ENCODE results near the gene SERPINE1.

SERPINE1 gene

GRCh38 chr7:101085162-101085964 lies 41.5 kb upstream of the SERPINE1 start, which contains the start of gene TRIM56:
Gene TRIM56 (plus strand): TSS chr7:101085481. CDS start chr7:101087313, 1,832 bp downstream.
- Histone ChIP-seq H3K36me3 (ENCODE audit: control insufficient read depth in 2 of 2, insufficient read depth in 1 of 2, low read length in 2 of 2) (peaks cover 0 to 27% of the 10 kb centered on the region in 2 experiments; a peak in 1 of 3 replicates), H3K4me3 (ENCODE audit: low read depth, low read length) (peak within 1 kb of the TSS; percentile 63), H3K9me3 (ENCODE audit: control insufficient read depth, insufficient read depth, low read depth, low read length) (no peaks in the 10 kb centered on the region), H3K4me1 (ENCODE audit: control insufficient read depth, insufficient read depth, low read length) (0 out of 2 replicates have a peak, but pooled peaks cover 2% of the 10 kb centered on the region), H3K27ac (ENCODE audit: extremely low read depth, low read depth, low read length) (peak within 1 kb of the TSS; percentile 77)
- ChIA-PET POLR2A (interaction anchor here (0.6 to 1.7 kb wide), 13 partner anchors 11 to 1291 kb away, joined by 3 to 7 read pairs (median 4); partner anchors contain the start of genes PLOD3, SRRT, UFSP1 and ZNHIT1), CTCF (interaction anchor here (0.6 to 2.7 kb wide), 12 partner anchors 8 to 474 kb away, joined by 3 to 18 read pairs (median 4); partner anchors contain the start of genes FIS1 and SERPINE1)
- TF ChIP-seq ZNF660 (tag by site-specific recombination; IDR thresholded peaks at IDR 0.05) = no peak
- peak; percentile 79 for TF ChIP-seq ZXDB (tag by site-specific recombination; IDR thresholded peaks at IDR 0.05)
- no peak for TF ChIP-seq BCL6B (tag by site-specific recombination; IDR thresholded peaks at IDR 0.05)
- TF ChIP-seq PRDM10 (tag by site-specific recombination; IDR thresholded peaks at IDR 0.05) = peak; percentile 49
- TF ChIP-seq KLF9 (tag by site-specific recombination; IDR thresholded peaks at IDR 0.05; ENCODE audit: low read depth) = peak; percentile 73
- TF ChIP-seq ZNF223 (tag by site-specific recombination; IDR thresholded peaks at IDR 0.05) = no peak
- no peak; the same call in 1 of the 2 replicates for TF ChIP-seq IKZF3 (tag by site-specific recombination; IDR thresholded peaks at IDR 0.05)
- TF ChIP-seq ZNF654 (tag by site-specific recombination; IDR thresholded peaks at IDR 0.05; ENCODE audit: low read depth) = no peak
- no peak for TF ChIP-seq ZBTB10 (tag by site-specific recombination; IDR thresholded peaks at IDR 0.05)
- no peak for TF ChIP-seq ZNF555 (tag by site-specific recombination; conservative IDR thresholded peaks at IDR 0.05)
- no peak for TF ChIP-seq ZNF624 (tag by site-specific recombination; IDR thresholded peaks at IDR 0.05)
- no peak for TF ChIP-seq OVOL3 (tag by site-specific recombination; IDR thresholded peaks at IDR 0.05)
- no peak for TF ChIP-seq ZNF473 (tag by site-specific recombination; IDR thresholded peaks at IDR 0.05)
- no peak for TF ChIP-seq ZBTB6 (tag by site-specific recombination; IDR thresholded peaks at IDR 0.05)
- TF ChIP-seq ZNF433 (tag by site-specific recombination; IDR thresholded peaks at IDR 0.05; ENCODE audit: low read depth) = no peak
- peak; percentile 80 for TF ChIP-seq PRDM1 (tag by site-specific recombination; IDR thresholded peaks at IDR 0.05)
- TF ChIP-seq ZNF610 (tag by site-specific recombination; IDR thresholded peaks at IDR 0.05; ENCODE audit: borderline replicate concordance) = no peak
- peak; percentile 45 for TF ChIP-seq ZBTB20 (tag by site-specific recombination; IDR thresholded peaks at IDR 0.05)
- TF ChIP-seq ZNF645 (tag by site-specific recombination; IDR thresholded peaks at IDR 0.05) = 0 out of 2 replicates have a peak, but pooled peaks have one; percentile 17
- TF ChIP-seq ZNF501 (tag by site-specific recombination; IDR thresholded peaks at IDR 0.05) = peak; percentile 93
- 0 out of 2 replicates have a peak, but pooled peaks have one; percentile 7 for TF ChIP-seq ZNF10 (tag by site-specific recombination; IDR thresholded peaks at IDR 0.05)
- no peak for TF ChIP-seq ZNF214 (tag by site-specific recombination; IDR thresholded peaks at IDR 0.05; ENCODE audit: borderline replicate concordance)
- no peak for TF ChIP-seq TSHZ1 (tag by site-specific recombination; IDR thresholded peaks at IDR 0.05; ENCODE audit: borderline replicate concordance)

Measured in HEK293 (cell line).